ENCODE measurements around the gene CEPT1. TPM values are rescaled to one million over a fixed set of nuclear protein-coding genes. Genes with fewer than 3 reads are reported as not detected.
A peak's percentile ranks its signal among the peaks of the same experiment; 100 is the strongest.

The CEPT1 gene
- total and polyA plus RNA-seq, 2 of the 13 experiments (the other 11 are each of a cell fraction or from before 2014, with no cell fraction given), result 35.7 to 48.2 TPM

- TF ChIP-seq EP300 (IDR thresholded peaks at IDR 0.05; ENCODE audit: low read depth in 2 of 2, low read length in 2 of 2) (0 out of 4 replicates have a peak, but pooled peaks of 1 of the 2 experiments have one; percentile 13), EP300 (CRISPR knock-in tag; IDR thresholded peaks at IDR 0.05; ENCODE audit: borderline replicate concordance) (no peak), HNF4A (CRISPR knock-in tag; IDR thresholded peaks at IDR 0.05) (0 out of 2 replicates have a peak, but pooled peaks have one; percentile 35), LCORL (IDR thresholded peaks at IDR 0.05) (peak; percentile 44; the same call in 1 of the 2 replicates), LCORL (CRISPR knock-in tag; IDR thresholded peaks at IDR 0.05) (0 out of 2 replicates have a peak, but pooled peaks have one; percentile 36), FOXP1 (IDR thresholded peaks at IDR 0.05) (peak; percentile 27; the same call in 1 of the 2 replicates), FOXP1 (CRISPR knock-in tag; IDR thresholded peaks at IDR 0.05) (peak; percentile 88), SKI (IDR thresholded peaks at IDR 0.05; ENCODE audit: partially characterized antibody) (peak; percentile 27), ZNF362 (CRISPR knock-in tag; IDR thresholded peaks at IDR 0.05; ENCODE audit: borderline replicate concordance) (peak; percentile 81; the same call in 1 of the 2 replicates), FOXA3 (CRISPR knock-in tag; IDR thresholded peaks at IDR 0.05) (0 out of 2 replicates have a peak, but pooled peaks have one; percentile 14), PAXIP1 (CRISPR knock-in tag; conservative IDR thresholded peaks at IDR 0.05) (peak; percentile 73), ARID5B (CRISPR knock-in tag; IDR thresholded peaks at IDR 0.05) (peak; percentile 21; the same call in 1 of the 2 replicates)
Measured at GRCh38 chr1:111142356-111142975, 2.4 kb downstream of the CEPT1 start (continued).

All from HepG2 (cell line).